Activated CD4-positive, CD25-positive, alpha-beta regulatory T cell treated with anti-CD3 and anti-CD28 coated beads, Interleukin-2, amount 50 U/mL, for 72 hours (primary cell): ENCODE results near the gene SDC3.

Source experiments
- DNase-seq: peaks from one replicate; pipeline ENCODE4 v3.0.0; 2021

The SDC3 gene

GRCh38 chr1:30887485-30888315, 20.9 kb downstream of the SDC3 start:
- DNase-seq, result no peak

- DNase-seq, result no peak
These were observed 21.7 kb downstream of the SDC3 start for GRCh38 chr1:30886710-30887428.

- no peak for DNase-seq
These were observed 22.7 kb downstream of the SDC3 start for GRCh38 chr1:30885570-30886522.

GRCh38 chr1:30884723-30885122, 23.8 kb downstream of the SDC3 start:
- DNase-seq, result no peak

- no peak for DNase-seq
These were observed 25.0 kb downstream of the SDC3 start for GRCh38 chr1:30883389-30884172.

- DNase-seq, result no peak
These were observed 25.7 kb downstream of the SDC3 start for GRCh38 chr1:30882678-30883388.

GRCh38 chr1:30881319-30882181, 27.0 kb downstream of the SDC3 start:
- DNase-seq, result no peak

GRCh38 chr1:30880678-30881318, 27.8 kb downstream of the SDC3 start:
- DNase-seq, result no peak

GRCh38 chr1:30879940-30880677, 28.4 kb downstream of the SDC3 start:
- DNase-seq, result no peak

- DNase-seq, result no peak
These were observed 29.3 kb downstream of the SDC3 start for GRCh38 chr1:30879126-30879786.

GRCh38 chr1:30878559-30878958, 30.0 kb downstream of the SDC3 start:
- no peak for DNase-seq

GRCh38 chr1:30878016-30878415, 30.5 kb downstream of the SDC3 start:
- DNase-seq, result no peak

- no peak for DNase-seq
These were observed 31.2 kb downstream of the SDC3 start for GRCh38 chr1:30877205-30877912.

- no peak for DNase-seq
These were observed 31.9 kb downstream of the SDC3 start for GRCh38 chr1:30876451-30877204.

- DNase-seq, result no peak
These were observed 32.6 kb downstream of the SDC3 start for GRCh38 chr1:30875916-30876315.

- DNase-seq, result no peak
These were observed 33.4 kb downstream of the SDC3 start for GRCh38 chr1:30875197-30875596.

GRCh38 chr1:30874176-30874575, 34.4 kb downstream of the SDC3 start:
- DNase-seq, result no peak

- no peak for DNase-seq
These were observed 35.7 kb downstream of the SDC3 start for GRCh38 chr1:30872948-30873263.
